Endothelial cell (in vitro differentiated cells): Measurements from ENCODE around the gene STARD10. TPM values are rescaled to one million over a fixed set of nuclear protein-coding genes. Genes with fewer than 3 reads are reported as not detected.

Experiments
- DNase-seq: peaks from one replicate; pipeline ENCODE4 v3.0.0; 2021; ENCODE audit warnings: low spot score
- H3K27ac Mint-ChIP-seq: one replicate; pipeline ENCODE4 v1.8.0; 2021; ENCODE audit warnings: mixed read lengths, inconsistent platforms; ENCODE audit not compliant: unreplicated experiment
- H3K27me3 Mint-ChIP-seq: one replicate; pipeline ENCODE4 v1.8.0; 2021; ENCODE audit warnings: mild to moderate bottlenecking, moderate library complexity, mixed read lengths, inconsistent platforms; ENCODE audit not compliant: unreplicated experiment
- H3K36me3 Mint-ChIP-seq: one replicate; pipeline ENCODE4 v1.8.0; 2021; ENCODE audit warnings: mild to moderate bottlenecking, low read depth, mixed read lengths, inconsistent platforms; ENCODE audit not compliant: unreplicated experiment
- H3K4me1 Mint-ChIP-seq: one replicate; pipeline ENCODE4 v1.8.0; 2021; ENCODE audit warnings: mild to moderate bottlenecking, mixed read lengths, inconsistent platforms; ENCODE audit not compliant: unreplicated experiment
- H3K4me3 Mint-ChIP-seq: one replicate; pipeline ENCODE4 v1.8.0; 2021; ENCODE audit warnings: mild to moderate bottlenecking, mixed read lengths, inconsistent platforms; ENCODE audit not compliant: unreplicated experiment
- H3K9me3 Mint-ChIP-seq: one replicate; pipeline ENCODE4 v1.8.0; 2021; ENCODE audit warnings: mixed read lengths, inconsistent platforms; ENCODE audit not compliant: unreplicated experiment
- total RNA-seq: library from RNA; stranded (reverse); fragmentation: NEBNext Ultra II Directional; extraction: Animal tissue kit (Norgen Biotek cat#: 25700); gene quantifications from one replicate; pipeline ENCODE4 v1.2.1, GENCODE V29; 2021; ENCODE audit not compliant: unreplicated experiment
- TF ChIP-seq, protein P1 (sequence below): fragments of 200-600 bp; sonication (generic); IDR thresholded peaks from one replicate; pipeline ENCODE4 v1.5.0; 2021; ENCODE audit warnings: antibody characterized with exemption; ENCODE audit not compliant: unreplicated experiment

Gene STARD10
- total RNA-seq, 1 donor from 2014 or later = 13.4 TPM

DNA sequence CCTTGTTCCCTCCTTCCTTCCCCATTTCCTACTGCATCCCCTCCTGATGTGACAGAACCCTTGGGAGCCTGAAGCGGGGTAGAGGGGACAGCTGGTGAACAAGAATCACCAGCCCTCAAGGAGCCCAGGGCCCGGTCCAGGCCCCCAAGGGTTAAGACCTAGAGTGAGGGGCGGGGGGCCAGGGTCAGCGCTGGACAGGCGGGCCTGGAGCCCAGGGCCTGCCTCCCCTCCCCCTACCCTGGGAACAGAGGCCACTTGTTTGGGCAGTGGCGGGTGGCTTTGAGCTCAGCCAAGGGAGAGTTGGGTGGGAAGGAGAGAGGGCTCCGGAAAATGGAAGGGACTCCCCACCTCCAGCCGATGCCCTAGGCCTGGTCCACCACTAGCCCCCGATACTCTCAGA lies 43.8 kb downstream of the STARD10 start:
- no peak overlapping the region for H3K27ac Mint-ChIP-seq
- no peak overlapping the region for H3K4me3 Mint-ChIP-seq
- peaks cover 6% of the 10 kb centered on the region for H3K4me1 Mint-ChIP-seq
- no peak for DNase-seq
- TF ChIP-seq, protein P1, sequence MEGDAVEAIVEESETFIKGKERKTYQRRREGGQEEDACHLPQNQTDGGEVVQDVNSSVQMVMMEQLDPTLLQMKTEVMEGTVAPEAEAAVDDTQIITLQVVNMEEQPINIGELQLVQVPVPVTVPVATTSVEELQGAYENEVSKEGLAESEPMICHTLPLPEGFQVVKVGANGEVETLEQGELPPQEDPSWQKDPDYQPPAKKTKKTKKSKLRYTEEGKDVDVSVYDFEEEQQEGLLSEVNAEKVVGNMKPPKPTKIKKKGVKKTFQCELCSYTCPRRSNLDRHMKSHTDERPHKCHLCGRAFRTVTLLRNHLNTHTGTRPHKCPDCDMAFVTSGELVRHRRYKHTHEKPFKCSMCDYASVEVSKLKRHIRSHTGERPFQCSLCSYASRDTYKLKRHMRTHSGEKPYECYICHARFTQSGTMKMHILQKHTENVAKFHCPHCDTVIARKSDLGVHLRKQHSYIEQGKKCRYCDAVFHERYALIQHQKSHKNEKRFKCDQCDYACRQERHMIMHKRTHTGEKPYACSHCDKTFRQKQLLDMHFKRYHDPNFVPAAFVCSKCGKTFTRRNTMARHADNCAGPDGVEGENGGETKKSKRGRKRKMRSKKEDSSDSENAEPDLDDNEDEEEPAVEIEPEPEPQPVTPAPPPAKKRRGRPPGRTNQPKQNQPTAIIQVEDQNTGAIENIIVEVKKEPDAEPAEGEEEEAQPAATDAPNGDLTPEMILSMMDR = no peak
- H3K36me3 Mint-ChIP-seq = peaks cover 3% of the 10 kb centered on the region
- peaks cover 6% of the 10 kb centered on the region for H3K27me3 Mint-ChIP-seq
- no peaks in the 10 kb centered on the region for H3K9me3 Mint-ChIP-seq

DNA sequence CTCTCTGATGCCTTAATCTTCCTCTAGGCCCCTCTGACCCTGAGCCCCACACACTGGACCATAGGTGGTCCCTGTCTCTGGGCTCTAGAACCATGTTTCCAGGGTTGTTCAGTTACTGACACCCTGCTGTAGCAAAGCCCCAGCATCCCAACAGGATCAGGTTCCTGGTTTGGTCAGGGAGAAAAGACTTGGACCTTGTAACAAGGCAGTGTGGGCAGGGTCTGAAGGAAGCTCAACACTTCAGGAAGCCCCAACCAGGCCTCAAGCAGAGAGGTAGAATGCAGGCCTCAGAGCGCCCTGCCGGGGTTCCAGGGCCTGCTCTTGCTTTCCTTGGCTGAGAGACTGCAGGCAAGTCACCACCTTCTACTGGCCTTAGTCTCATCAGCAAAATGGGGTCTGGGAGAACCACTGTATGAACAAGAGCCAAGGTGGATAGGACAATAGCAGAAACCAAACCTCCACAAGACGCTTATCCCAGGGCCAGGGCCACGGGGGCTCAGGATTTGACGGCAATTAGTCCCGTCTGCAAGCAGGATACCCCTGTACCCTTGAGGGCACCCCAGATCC lies 46.5 kb downstream of the STARD10 start:
- no peak overlapping the region for H3K4me3 Mint-ChIP-seq
- H3K4me1 Mint-ChIP-seq = peaks cover 6% of the 10 kb centered on the region
- H3K27ac Mint-ChIP-seq = no peak overlapping the region
- H3K9me3 Mint-ChIP-seq = no peaks in the 10 kb centered on the region
- H3K27me3 Mint-ChIP-seq = peaks cover 9% of the 10 kb centered on the region
- peaks cover under 1% of the 10 kb centered on the region for H3K36me3 Mint-ChIP-seq
- DNase-seq = no peak
- TF ChIP-seq, protein P1 = no peak

DNA sequence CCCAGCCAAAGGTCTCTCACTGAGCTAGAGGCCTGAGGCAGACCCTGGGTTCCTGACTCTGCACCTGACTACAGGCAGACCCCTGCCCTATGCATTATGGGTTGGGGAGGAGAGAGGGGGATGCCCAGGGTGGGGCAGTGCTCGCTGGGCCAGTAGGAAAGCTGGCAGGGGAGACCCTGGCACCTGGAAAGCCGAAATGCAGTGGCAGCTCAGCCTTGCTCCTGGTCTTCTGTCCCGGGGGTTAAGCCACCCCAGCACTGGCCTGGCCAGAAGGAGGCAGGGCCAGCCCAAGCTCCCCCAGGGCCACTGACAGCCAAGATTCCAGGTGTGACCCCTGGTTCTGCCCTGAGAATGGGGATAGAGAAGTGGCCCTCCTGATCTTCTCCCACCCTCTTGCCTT lies 47.0 kb downstream of the STARD10 start:
- Mint-ChIP-seq H3K27ac (no peak overlapping the region), H3K27me3 (peaks cover 9% of the 10 kb centered on the region), H3K4me1 (peaks cover 11% of the 10 kb centered on the region), H3K9me3 (no peaks in the 10 kb centered on the region), H3K36me3 (peaks cover 5% of the 10 kb centered on the region), H3K4me3 (no peak overlapping the region)
- DNase-seq = no peak
- TF ChIP-seq, protein P1 = no peak

DNA sequence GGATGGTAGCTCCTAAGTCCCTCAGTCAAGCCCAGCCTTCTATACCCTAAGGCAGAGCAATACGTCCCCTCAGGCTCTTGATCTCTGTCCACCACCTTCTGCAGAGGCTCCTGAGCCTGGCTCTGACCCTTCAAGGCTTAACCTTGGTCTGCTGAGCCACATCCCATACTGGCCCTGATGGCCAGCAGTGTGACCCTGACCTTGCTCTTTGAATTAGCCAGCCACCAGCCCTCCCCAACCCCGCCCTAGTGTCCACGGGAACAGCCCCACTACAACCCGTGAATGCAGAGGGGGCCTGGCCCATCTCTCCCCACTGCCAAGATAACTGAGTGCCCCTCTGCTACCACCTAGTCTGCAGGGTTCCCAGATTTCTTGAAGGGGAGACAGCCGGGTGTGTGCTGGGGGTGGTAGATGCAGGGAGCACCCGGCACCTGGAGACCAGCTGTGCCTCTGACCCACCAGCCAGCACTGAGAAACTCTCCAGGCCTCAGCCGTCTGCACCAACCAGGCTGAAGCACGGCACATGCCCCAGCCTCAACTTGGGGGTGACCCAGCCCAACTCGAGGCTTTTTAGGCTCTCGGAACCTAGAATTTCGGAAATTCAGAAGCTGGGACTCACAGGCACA lies 47.8 kb downstream of the STARD10 start:
- TF ChIP-seq, protein P1 = no peak
- H3K27me3 Mint-ChIP-seq = peaks cover 9% of the 10 kb centered on the region

DNA sequence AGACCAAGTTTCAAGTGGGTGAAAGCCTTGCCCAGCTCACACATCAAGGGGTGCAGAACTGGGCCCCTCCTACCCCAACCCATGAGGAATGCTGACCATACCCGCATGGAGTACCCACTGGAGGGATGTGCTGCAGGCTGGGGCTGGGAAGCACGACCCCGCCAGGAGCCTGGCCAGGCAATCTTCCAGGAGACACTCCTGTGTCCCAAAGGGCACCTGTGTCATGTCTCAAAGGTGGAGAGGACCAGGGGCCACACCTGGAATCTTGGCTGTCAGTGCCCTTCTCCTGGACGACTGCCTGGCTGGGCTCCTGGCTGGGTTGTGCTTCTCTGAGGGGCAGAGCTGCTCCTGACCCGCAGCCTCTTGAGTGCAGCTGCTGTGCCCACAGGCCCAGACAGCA lies 48.3 kb downstream of the STARD10 start:
- no peak for DNase-seq
- H3K4me1 Mint-ChIP-seq = peaks cover 20% of the 10 kb centered on the region
- H3K4me3 Mint-ChIP-seq = no peak overlapping the region
- no peaks in the 10 kb centered on the region for H3K9me3 Mint-ChIP-seq
- no peak overlapping the region for H3K27ac Mint-ChIP-seq
- H3K36me3 Mint-ChIP-seq = peaks cover 5% of the 10 kb centered on the region
- TF ChIP-seq, protein P1 = no peak
- peaks cover 9% of the 10 kb centered on the region for H3K27me3 Mint-ChIP-seq

More for the DNA sequence above, 47.8 kb downstream of the STARD10 start:
- H3K4me3 Mint-ChIP-seq = no peak overlapping the region
- H3K36me3 Mint-ChIP-seq = peaks cover 5% of the 10 kb centered on the region
- peaks cover 15% of the 10 kb centered on the region for H3K4me1 Mint-ChIP-seq
- no peak for DNase-seq
- H3K27ac Mint-ChIP-seq = no peak overlapping the region
- no peaks in the 10 kb centered on the region for H3K9me3 Mint-ChIP-seq
